Measurements from ENCODE around the gene MTHFSD.

- TF ChIP-seq CTCF (IDR thresholded peaks at IDR 0.05) = no peak
- no peak for TF ChIP-seq POLR2A (IDR thresholded peaks at IDR 0.05)
Observed at GRCh38 chr16:86508947-86509758, 45.9 kb downstream of the MTHFSD start.

Data from breast epithelium (tissue), 3 donors.